CD1c-positive myeloid dendritic cell (primary cell): ENCODE measurements around the gene BMP8A.
A peak's percentile ranks its signal among the peaks of the same experiment; 100 is the strongest.

Source experiments
- DNase-seq: peaks from one replicate; pipeline ENCODE4 v3.0.0-alpha.2; 2016; ENCODE audit errors: extremely low spot score

Gene BMP8A

GRCh38 chr1:39571178-39571483, 79.7 kb downstream of the BMP8A start:
- no peak for DNase-seq

DNA sequence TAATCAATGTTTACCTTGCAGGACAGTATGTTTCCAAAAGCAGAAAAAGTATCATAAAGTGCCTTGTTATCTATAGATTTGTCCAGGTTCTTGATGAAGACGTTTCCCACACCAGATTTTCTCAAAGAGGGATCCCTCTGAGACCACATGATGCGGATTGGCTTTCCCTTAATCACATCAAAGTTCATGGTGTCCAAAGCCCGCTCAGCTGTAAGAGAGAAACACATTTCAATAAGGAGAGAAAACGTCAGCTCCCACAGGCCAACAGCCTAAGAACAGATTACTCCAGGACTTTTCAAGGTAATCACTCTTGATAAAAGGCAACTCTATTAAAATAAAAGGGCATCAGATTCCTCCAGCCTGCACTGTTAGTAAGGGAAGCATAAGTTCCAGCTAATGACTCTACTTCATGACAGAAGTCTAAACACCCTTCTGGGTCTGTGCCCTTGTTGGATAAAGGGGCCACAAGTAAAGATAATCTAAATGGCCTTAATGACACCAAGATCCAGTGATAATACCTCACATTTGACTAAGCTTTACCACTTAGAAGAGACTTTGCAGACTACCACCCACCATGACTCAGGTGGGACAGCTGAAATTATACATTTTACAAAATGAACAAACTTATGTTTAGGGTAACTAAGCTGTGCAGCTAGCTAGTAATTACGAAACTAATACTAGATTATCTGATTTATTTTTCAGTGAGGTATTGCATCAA, 81.1 kb downstream of the BMP8A start:
- DNase-seq, result no peak

- no peak for DNase-seq
Observed at GRCh38 chr1:39573097-39573465, 81.6 kb downstream of the BMP8A start.

DNA sequence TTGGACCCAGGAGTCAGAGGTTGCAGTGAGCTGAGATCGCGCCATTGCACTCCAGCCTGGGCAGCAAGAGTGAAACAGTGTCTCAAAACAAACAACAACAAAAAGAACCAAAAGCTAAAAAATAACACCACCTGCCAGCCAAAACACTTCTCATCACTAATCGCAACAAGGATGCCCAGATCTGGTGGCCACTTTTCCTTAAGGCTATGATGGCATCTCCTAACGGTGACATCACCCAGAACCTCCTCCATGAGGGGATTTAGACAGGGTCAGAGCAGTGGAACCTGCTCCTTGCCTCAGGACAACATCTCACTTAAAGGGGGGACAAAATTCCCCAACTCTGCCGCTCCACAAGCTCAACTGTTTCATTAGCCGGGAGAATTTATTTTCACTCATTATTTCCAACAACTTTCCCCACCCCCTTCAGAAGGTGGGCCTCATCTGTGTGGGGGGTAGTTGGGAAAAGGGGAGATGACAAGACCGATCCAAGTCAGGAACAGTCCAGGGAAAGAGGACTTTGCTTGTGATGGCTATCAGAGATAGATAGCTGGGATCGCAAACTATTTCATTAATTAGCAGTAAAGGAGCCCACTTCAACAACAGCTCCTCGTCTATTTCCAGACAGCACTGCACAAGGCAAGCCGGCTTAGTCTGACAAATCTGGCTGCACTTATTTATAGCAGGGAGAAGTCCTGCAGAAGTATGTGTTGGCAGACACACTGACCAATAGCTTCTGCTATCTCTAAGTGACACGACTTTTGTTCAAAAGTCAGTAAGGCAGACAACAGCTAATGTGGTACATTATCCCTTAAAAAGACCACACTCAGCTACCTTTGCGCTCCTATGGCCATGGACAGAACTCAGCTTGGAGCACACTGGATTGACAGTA, 82.5 kb downstream of the BMP8A start:
- DNase-seq, result peak; percentile 11

DNA sequence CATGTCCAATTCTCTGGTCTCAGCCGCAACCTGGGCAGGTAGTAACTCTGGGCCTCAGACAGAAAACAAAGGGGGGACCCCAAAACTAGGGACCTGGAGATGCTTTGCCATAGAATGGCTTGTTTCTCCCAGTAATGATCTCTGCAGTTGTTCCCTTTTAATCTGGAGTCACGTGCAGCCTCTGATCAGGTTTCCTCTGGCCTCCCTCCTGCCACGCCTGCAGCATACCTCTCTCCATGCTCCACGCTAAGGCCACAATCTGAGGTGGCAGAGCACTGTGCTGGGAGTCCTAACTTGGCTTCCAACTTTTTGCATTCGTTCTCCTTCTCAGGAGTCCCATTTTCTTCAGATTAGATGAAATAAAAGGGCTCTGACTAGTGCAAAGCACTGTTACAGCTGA, 83.2 kb downstream of the BMP8A start:
- DNase-seq, result no peak
